GM12801 (cell line): ENCODE data around the gene NCOA7.

ENCODE experiments used
- CTCF ChIP-seq: IDR thresholded peaks from one replicate; pipeline ENCODE4 v1.5.1; 2011; ENCODE audit warnings: control low read depth; ENCODE audit not compliant: insufficient read length; ENCODE audit errors: extremely low read depth

NCOA7 gene

GRCh38 chr6:125942672-125943527 is 152.1 kb downstream of the NCOA7 start:
- no peak for TF ChIP-seq CTCF

GRCh38 chr6:125943528-125944433 is 153.0 kb downstream of the NCOA7 start:
- no peak for TF ChIP-seq CTCF

- TF ChIP-seq CTCF: no peak
These were observed 153.7 kb downstream of the NCOA7 start for GRCh38 chr6:125944434-125944816.

- TF ChIP-seq CTCF: no peak
These were observed 154.1 kb downstream of the NCOA7 start for GRCh38 chr6:125944896-125945295.

GRCh38 chr6:125945378-125946141 is 154.8 kb downstream of the NCOA7 start:
- no peak for TF ChIP-seq CTCF

- no peak for TF ChIP-seq CTCF
These were observed 156.9 kb downstream of the NCOA7 start for GRCh38 chr6:125947615-125948014.

GRCh38 chr6:125948455-125948854 is 157.7 kb downstream of the NCOA7 start:
- TF ChIP-seq CTCF: no peak
